Measurements from ENCODE around the gene TXNDC9.
A peak's percentile ranks its signal among the peaks of the same experiment; 100 is the strongest.
"Not testable (repeated sequence)": the region's sequence is repeated elsewhere in the genome, so short reads cannot be mapped to it uniquely, and the experiment has no call there.

Gene TXNDC9

GRCh38 chr2:99335911-99336803 lies at the start of gene TXNDC9:
Gene TXNDC9, minus strand, starts transcription at chr2:99336333. Its CDS starts 3,123 bp downstream, at chr2:99333210.
- DNase-seq (ENCODE audit: low spot score), result peak; percentile 99

- DNase-seq (ENCODE audit: low spot score), result no peak
Observed at GRCh38 chr2:99382143-99382542, 46.0 kb upstream of the TXNDC9 start.

- DNase-seq (ENCODE audit: low spot score), result no peak
Observed at GRCh38 chr2:99380376-99381010, 44.4 kb upstream of the TXNDC9 start.

- no peak for DNase-seq (ENCODE audit: low spot score)
Observed at GRCh38 chr2:99377879-99378278, 41.7 kb upstream of the TXNDC9 start.

GRCh38 chr2:99376254-99376864 lies 40.2 kb upstream of the TXNDC9 start:
- DNase-seq (ENCODE audit: low spot score), result no peak

GRCh38 chr2:99374747-99375146 lies 38.6 kb upstream of the TXNDC9 start:
- DNase-seq (ENCODE audit: low spot score), result no peak

- no peak for DNase-seq (ENCODE audit: low spot score)
Observed at GRCh38 chr2:99373144-99373543, 37.0 kb upstream of the TXNDC9 start.

- not testable (repeated sequence) for DNase-seq (ENCODE audit: low spot score)
Observed at GRCh38 chr2:99368854-99369253, 32.7 kb upstream of the TXNDC9 start.

GRCh38 chr2:99365661-99366060 lies 29.5 kb upstream of the TXNDC9 start:
- DNase-seq (ENCODE audit: low spot score), result no peak

- DNase-seq (ENCODE audit: low spot score), result no peak
Observed at GRCh38 chr2:99356853-99357252, 20.7 kb upstream of the TXNDC9 start.

- not testable (repeated sequence) for DNase-seq (ENCODE audit: low spot score)
Observed at GRCh38 chr2:99354825-99355224, 18.7 kb upstream of the TXNDC9 start.

GRCh38 chr2:99354070-99354469 lies 17.9 kb upstream of the TXNDC9 start:
- no peak for DNase-seq (ENCODE audit: low spot score)

GRCh38 chr2:99350194-99350593 lies 14.1 kb upstream of the TXNDC9 start:
- DNase-seq (ENCODE audit: low spot score), result no peak

- DNase-seq (ENCODE audit: low spot score), result no peak
Observed at GRCh38 chr2:99348173-99348572, 12.0 kb upstream of the TXNDC9 start.

GRCh38 chr2:99346218-99346617 lies 10.1 kb upstream of the TXNDC9 start:
- DNase-seq (ENCODE audit: low spot score), result no peak

- DNase-seq (ENCODE audit: low spot score), result not testable (repeated sequence)
Observed at GRCh38 chr2:99345446-99345845, 9.3 kb upstream of the TXNDC9 start.

GRCh38 chr2:99342536-99342935 lies 6.4 kb upstream of the TXNDC9 start:
- no peak for DNase-seq (ENCODE audit: low spot score)

- DNase-seq (ENCODE audit: low spot score), result no peak
Observed at GRCh38 chr2:99340669-99341236, 4.6 kb upstream of the TXNDC9 start.

GRCh38 chr2:99338029-99338585 lies 2.0 kb upstream of the TXNDC9 start:
- DNase-seq (ENCODE audit: low spot score), result peak; percentile 26

GRCh38 chr2:99337113-99338028 lies 1.2 kb upstream of the TXNDC9 start, which contains the start of gene EIF5B:
Gene EIF5B, plus strand, starts transcription at chr2:99337389. Its CDS starts 166 bp downstream, at chr2:99337555.
- DNase-seq (ENCODE audit: low spot score), result peak; percentile 96

- DNase-seq (ENCODE audit: low spot score), result no peak
Observed at GRCh38 chr2:99336804-99337112, 625 bp upstream of the TXNDC9 start.
